Measurements from ENCODE around the gene ASTN2.

DNA sequence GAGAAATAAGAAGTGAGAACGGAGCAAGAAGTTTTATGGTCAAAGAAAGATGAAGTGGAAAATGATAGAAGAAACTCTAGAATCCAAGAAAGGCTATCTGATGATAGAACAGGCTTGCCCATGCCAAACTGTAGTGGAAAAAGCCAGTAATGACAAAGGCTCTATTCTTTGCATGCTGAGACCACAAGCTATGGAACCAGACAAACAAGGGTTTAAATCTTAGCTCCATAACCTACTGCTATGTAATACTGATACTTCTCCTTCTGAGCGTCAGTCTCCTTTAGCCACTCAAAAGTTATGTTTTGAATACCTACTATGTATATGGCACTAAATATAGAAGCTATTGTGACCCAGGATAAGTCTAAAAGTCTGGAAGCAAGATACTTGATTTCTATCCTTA is 778.9 kb downstream of the ASTN2 start:
- TF ChIP-seq, protein P1, sequence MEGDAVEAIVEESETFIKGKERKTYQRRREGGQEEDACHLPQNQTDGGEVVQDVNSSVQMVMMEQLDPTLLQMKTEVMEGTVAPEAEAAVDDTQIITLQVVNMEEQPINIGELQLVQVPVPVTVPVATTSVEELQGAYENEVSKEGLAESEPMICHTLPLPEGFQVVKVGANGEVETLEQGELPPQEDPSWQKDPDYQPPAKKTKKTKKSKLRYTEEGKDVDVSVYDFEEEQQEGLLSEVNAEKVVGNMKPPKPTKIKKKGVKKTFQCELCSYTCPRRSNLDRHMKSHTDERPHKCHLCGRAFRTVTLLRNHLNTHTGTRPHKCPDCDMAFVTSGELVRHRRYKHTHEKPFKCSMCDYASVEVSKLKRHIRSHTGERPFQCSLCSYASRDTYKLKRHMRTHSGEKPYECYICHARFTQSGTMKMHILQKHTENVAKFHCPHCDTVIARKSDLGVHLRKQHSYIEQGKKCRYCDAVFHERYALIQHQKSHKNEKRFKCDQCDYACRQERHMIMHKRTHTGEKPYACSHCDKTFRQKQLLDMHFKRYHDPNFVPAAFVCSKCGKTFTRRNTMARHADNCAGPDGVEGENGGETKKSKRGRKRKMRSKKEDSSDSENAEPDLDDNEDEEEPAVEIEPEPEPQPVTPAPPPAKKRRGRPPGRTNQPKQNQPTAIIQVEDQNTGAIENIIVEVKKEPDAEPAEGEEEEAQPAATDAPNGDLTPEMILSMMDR (IDR thresholded peaks at IDR 0.05): no peak
- TF ChIP-seq POLR2A (IDR thresholded peaks at IDR 0.05): no peak

All from right lobe of liver (tissue), 4 donors.